Frontal cortex (tissue), 4 donors: ENCODE measurements around the gene SPATS2. TPM values are rescaled to one million over a fixed set of nuclear protein-coding genes. Genes with fewer than 3 reads are reported as not detected.

ENCODE experiments used
- DNase-seq, 2 donors: peaks; one replicate each; pipeline ENCODE4 v3.0.0; 2012; ENCODE audit warnings: low spot score in 2 of 2
- FAIRE-seq: peaks from 2 replicates; lab custom pipeline; 2012; peaks lifted over from hg19 to GRCh38; lab: Jason Lieb, UNC
- total RNA-seq: library from RNA; depleted of rRNA; stranded (reverse); fragments of >200 nt; gene quantifications from one replicate; pipeline ENCODE4 v1.2.3, GENCODE V29; 2014
- donor health status: control.
- donor health status: control.
- donor health status: control.

The SPATS2 gene
- total RNA-seq, 1 donor from 2014 or later = 50.5 TPM

- no peak for FAIRE-seq
Measured at GRCh38 chr12:49534731-49535278, 167.5 kb downstream of the SPATS2 start.

DNA sequence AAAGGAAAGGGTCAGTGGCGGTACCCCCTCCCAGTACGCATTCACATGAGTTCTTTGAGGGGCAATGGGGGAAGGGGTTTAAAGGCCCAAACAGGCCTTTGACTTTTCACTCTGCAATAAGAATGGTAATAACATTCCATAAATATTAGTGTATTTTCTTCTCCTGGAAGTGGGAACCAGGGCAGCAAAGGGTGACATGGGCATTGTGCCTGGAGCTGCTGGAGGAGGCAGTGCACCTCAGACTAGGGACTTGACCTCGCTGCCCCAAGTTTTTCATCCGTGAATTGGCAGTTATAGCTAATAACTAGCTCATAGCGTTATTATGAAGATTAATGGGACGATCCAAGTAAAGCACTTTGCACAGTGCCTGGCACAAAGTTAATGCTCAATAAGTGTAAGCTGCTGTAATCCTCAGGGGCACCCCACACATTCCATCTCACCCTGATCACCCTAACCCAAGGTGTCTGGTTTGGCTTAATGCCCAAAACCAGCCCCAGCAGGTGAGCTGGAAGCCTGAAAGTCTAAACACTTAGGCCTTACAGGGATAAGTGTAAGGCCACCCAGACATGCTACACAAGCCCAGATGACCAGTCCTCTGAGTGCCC lies 168.8 kb downstream of the SPATS2 start:
- FAIRE-seq (no peak), DNase-seq (no peak)

More at GRCh38 chr12:49534731-49535278, 167.5 kb downstream of the SPATS2 start:
- DNase-seq = no peak

- FAIRE-seq (no peak), DNase-seq (no peak)
Measured at GRCh38 chr12:49536526-49537071, 169.3 kb downstream of the SPATS2 start.

- no peak for FAIRE-seq
Measured at GRCh38 chr12:49537231-49537751, 170.0 kb downstream of the SPATS2 start.

GRCh38 chr12:49537752-49538509 lies 170.7 kb downstream of the SPATS2 start:
- FAIRE-seq (no peak), DNase-seq (peak in 1 of 2 donors; percentile 39)

More at GRCh38 chr12:49537231-49537751, 170.0 kb downstream of the SPATS2 start:
- DNase-seq = peak in 1 of 2 donors; percentile 34

GRCh38 chr12:49538510-49539403 lies 171.5 kb downstream of the SPATS2 start, which contains the start of gene KCNH3:
TSS of gene KCNH3 (plus strand) at chr12:49539030. CDS start at chr12:49539417, 387 bp downstream.
- DNase-seq (peak; percentile 90 to 94), FAIRE-seq (no peak)

DNA sequence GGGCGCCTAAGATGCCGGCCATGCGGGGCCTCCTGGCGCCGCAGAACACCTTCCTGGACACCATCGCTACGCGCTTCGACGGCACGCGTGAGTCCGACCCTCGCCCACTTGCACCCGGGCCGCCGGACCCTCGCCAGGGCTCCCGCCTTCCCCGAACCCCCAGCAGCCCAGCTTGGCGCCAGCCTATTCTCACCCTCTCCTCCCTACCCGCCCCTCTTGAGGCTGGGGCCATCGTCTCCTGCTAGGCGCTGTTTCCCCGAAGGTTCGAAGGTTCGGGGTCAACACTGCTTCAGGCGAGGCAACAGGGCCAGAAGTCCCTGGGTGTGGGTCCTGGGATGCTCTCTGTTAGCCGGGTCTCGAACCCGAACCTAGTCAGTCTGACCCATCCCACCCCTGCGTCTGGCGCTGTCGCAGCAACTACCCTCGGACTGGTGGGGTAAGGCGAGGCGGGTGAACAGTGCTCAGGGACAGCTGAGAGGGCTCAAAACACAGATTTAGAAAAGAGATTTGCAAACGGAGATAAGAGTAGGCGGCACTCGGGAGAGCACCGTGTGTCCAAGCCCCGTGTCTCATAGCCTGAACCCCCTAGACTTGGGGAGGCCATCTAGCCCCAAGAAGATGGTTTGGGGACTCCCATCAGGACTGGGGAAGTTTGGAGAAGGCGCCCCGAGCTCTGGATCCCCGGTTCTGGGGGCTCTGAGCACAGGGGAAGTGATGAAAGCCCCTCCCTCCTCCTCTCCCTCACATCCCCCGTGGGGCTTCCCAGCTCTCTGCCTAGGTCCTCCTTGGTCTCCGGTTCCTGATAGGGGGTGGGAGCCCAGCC lies 172.4 kb downstream of the SPATS2 start:
- FAIRE-seq = no peak
- DNase-seq = peak in 1 of 2 donors; percentile 33

DNA sequence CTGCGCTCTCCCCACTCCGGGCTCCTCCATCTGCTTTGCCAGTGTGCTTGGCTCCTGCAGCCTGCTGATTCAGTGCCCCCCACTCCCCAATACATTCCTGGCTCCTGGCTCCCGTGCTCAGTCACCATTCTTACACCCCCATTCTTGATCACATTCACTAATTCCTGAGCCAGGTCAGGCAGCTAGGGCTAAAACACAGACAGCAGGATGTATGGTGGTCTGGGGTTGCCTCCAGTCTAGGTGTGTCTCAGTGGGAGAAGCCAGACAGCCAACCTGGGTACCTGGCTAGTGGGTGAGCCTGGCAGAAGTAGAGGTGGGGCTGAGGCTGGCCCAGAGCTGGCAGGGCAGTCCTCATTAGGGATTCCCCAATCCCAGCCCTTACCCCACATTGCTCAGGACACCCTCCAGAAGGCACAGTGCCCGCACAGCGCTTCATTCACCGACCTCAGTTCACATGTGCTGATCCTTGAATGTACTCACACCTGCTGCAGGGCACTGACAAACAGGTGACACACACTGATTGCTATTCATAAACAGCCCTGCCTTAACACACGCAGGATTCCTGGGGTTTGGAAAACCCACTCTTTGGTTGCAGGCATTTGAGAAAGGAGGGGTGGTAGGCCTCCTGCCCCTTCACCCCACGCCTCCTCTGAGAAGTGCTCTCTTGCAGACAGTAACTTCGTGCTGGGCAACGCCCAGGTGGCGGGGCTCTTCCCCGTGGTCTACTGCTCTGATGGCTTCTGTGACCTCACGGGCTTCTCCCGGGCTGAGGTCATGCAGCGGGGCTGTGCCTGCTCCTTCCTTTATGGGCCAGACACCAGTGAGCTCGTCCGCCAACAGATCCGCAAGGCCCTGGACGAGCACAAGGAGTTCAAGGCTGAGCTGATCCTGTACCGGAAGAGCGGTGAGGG lies 173.2 kb downstream of the SPATS2 start:
- DNase-seq = no peak
- no peak for FAIRE-seq

- DNase-seq = no peak
- no peak for FAIRE-seq
Measured at GRCh38 chr12:49541140-49541861, 174.0 kb downstream of the SPATS2 start.

DNA sequence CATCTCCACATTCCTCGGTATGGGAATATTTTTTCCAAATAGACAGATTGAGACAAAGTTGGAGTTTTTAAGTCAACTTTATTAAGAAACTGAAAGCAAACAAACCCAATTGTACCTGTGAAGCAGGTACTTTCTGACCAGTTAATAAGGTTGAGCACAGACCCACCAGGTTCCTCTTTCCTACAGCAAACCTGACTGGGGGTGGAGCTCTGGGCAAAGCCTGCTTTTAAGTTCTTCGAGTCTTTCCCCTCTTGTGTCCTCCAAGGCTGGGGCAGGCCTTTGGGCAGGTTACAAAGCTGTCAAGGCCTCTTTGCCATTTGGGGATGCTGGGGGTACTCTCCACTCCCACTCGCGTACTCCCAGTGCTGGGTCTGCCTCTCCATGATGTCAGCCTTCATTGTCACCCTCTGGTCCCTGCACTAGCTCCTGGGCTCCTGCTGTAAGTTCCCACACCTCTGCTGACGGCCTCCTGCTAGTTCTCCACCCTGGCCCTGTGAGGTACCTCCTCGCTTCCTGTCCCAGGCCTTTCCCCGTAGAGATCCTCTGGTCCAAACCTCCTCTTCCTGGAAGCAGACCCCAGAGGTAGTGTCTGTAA lies 174.7 kb downstream of the SPATS2 start:
- no peak for DNase-seq
- no peak for FAIRE-seq

DNA sequence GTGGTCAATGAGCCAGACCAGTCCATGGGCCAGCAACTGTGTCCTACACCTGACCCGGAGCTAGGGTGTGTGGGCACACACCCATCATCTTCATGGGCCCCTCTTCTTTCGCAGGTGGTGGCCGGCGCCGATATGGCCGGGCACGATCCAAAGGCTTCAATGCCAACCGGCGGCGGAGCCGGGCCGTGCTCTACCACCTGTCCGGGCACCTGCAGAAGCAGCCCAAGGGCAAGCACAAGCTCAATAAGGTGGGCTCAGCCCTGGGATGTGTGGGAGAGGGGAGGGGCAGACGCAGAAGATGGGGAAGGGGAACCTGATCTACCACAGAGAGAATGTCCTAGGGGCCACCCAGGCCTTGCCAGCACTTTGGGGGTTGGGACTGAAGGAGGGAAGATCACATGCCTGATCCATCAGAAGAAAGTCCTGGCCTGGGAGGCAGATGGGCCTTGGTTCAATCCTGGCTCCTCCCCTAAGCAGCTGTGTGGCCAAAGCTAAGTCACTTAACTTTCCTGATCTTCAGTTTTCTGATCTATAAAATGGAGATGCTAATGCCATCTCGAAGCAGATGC lies 175.4 kb downstream of the SPATS2 start:
- FAIRE-seq (no peak), DNase-seq (no peak)

DNA sequence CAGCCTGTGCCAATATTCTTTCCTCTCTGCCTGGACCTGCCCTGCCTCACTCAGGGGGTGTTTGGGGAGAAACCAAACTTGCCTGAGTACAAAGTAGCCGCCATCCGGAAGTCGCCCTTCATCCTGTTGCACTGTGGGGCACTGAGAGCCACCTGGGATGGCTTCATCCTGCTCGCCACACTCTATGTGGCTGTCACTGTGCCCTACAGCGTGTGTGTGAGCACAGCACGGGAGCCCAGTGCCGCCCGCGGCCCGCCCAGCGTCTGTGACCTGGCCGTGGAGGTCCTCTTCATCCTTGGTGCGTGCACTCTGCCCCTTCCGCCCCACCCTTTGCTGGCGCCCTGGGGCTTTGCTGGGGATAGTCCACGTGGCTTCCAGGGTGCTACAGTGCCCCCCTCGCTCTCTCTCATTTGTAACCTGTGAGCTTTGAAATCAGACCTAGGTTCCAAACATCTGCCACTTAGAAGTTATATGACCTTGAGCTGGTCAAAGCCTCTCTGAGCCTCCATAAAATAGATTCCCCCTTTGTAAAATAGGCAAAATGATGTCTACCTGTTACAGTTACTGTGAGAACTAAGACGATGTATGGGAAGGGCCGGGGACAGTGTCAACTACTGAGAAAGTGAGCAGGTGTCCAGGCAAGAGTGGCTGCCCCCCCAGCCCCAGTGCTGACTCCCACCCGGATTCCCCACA lies 176.1 kb downstream of the SPATS2 start:
- FAIRE-seq (no peak), DNase-seq (no peak)

GRCh38 chr12:49543914-49544815 lies 176.9 kb downstream of the SPATS2 start:
- FAIRE-seq (no peak), DNase-seq (peak in 1 of 2 donors; percentile 49)

DNA sequence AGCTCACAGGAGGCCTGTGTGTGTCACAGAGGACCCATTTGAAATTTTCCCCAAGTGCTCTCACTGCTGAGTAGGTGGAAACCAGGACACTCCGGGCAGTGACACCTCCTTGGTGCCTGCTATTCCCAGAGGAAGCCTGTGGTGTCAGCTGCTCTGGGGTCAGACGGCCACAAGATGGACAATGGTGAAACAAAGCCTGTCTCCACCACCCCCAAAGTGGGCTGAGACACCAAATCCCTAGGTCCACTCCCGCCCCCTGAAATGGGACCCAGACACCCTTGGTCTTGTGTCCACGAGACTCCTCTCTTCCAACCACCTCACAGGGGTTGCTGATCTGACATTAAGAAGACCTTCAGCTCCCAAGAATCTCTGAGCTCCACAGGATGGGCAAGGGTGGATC lies 178.6 kb downstream of the SPATS2 start:
- FAIRE-seq (no peak), DNase-seq (no peak)

DNA sequence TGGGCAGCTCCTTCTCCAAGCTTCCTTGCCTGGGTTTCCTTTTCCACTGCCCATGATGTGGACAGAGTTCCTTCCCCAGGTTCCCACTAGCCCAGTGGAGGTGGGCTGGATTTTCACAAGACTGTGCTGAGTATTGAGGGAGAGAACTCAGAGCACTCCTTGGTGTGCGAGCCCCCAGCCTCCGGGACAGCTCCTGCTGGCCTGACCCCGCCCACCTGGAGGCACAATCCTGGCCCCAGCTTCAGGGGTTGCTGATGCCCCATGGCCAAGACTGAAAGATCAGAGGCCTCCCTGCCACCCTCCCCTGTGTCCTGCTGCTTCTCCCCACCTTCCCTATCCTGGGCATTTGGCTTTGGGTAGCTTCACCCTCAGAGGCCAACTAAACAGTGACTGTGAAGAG lies 179.2 kb downstream of the SPATS2 start:
- DNase-seq (no peak), FAIRE-seq (no peak)
